GM18868 (cell line): ENCODE data around the gene CXCL8.

Experiments
- ATAC-seq: cut with Tn5 transposase; IDR thresholded peaks from one replicate; pipeline ENCODE4 v1.9.1; 2021; ENCODE audit warnings: mild to moderate bottlenecking, moderate library complexity; ENCODE audit not compliant: unreplicated experiment

CXCL8 gene

GRCh38 chr4:73718375-73719373 lies 21.7 kb upstream of the CXCL8 start:
- ATAC-seq = peak; percentile 93

- no peak for ATAC-seq
These were observed 18.9 kb upstream of the CXCL8 start for GRCh38 chr4:73721435-73721834.

- ATAC-seq = no peak
These were observed 18.5 kb upstream of the CXCL8 start for GRCh38 chr4:73721909-73722308.

- ATAC-seq = no peak
These were observed 17.3 kb upstream of the CXCL8 start for GRCh38 chr4:73723023-73723422.

GRCh38 chr4:73723928-73724327 lies 16.4 kb upstream of the CXCL8 start:
- ATAC-seq = no peak

- no peak for ATAC-seq
These were observed 14.9 kb upstream of the CXCL8 start for GRCh38 chr4:73725510-73725909.

GRCh38 chr4:73725985-73726384 lies 14.4 kb upstream of the CXCL8 start:
- ATAC-seq = no peak

- ATAC-seq = no peak
These were observed 12.7 kb upstream of the CXCL8 start for GRCh38 chr4:73727685-73728084.

GRCh38 chr4:73728091-73728741 lies 12.2 kb upstream of the CXCL8 start:
- ATAC-seq = no peak

- ATAC-seq = peak; percentile 71
These were observed 10.7 kb upstream of the CXCL8 start for GRCh38 chr4:73729534-73730165.

- ATAC-seq = no peak
These were observed 10.1 kb upstream of the CXCL8 start for GRCh38 chr4:73730292-73730691.

GRCh38 chr4:73730867-73731266 lies 9.5 kb upstream of the CXCL8 start:
- ATAC-seq = no peak

GRCh38 chr4:73731968-73732610 lies 8.3 kb upstream of the CXCL8 start:
- no peak for ATAC-seq

- ATAC-seq = peak; percentile 35
These were observed 7.5 kb upstream of the CXCL8 start for GRCh38 chr4:73732759-73733431.

GRCh38 chr4:73734530-73735001 lies 5.8 kb upstream of the CXCL8 start:
- ATAC-seq = no peak

GRCh38 chr4:73735231-73735630 lies 5.1 kb upstream of the CXCL8 start:
- peak; percentile 90 for ATAC-seq

- ATAC-seq = no peak
These were observed 821 bp downstream of the CXCL8 start for GRCh38 chr4:73741031-73741749.

GRCh38 chr4:73741750-73742489 lies 1.6 kb downstream of the CXCL8 start:
- no peak for ATAC-seq
